Colonic mucosa (tissue), 4 donors: Measurements from ENCODE around the gene DHRS7C. TPM values are rescaled to one million over a fixed set of nuclear protein-coding genes. Genes with fewer than 3 reads are reported as not detected.
A peak's percentile ranks its signal among the peaks of the same experiment; 100 is the strongest.

Experiments used
- DNase-seq: peaks from one replicate; pipeline ENCODE4 v3.0.0-alpha.2; 2020
- H3K27ac ChIP-seq: fragments of 200-600 bp; one replicate; pipeline ENCODE4 v1.8.0; 2021
- H3K27me3 ChIP-seq: fragments of 200-600 bp; one replicate; pipeline ENCODE4 v1.8.0; 2021
- H3K36me3 ChIP-seq: fragments of 200-600 bp; one replicate; pipeline ENCODE4 v1.8.0; 2021
- H3K4me1 ChIP-seq: fragments of 200-600 bp; one replicate; pipeline ENCODE4 v1.8.0; 2021; ENCODE audit warnings: mild to moderate bottlenecking
- H3K4me3 ChIP-seq: fragments of 200-600 bp; one replicate; pipeline ENCODE4 v1.8.0; 2021
- H3K9ac ChIP-seq, 2 donors: one replicate each; pipeline ENCODE4 v1.7.0; 2013; ENCODE audit warnings: control low read depth in 2 of 2, low read depth in 2 of 2, low read length in 2 of 2
- H3K9me3 ChIP-seq: fragments of 200-600 bp; one replicate; pipeline ENCODE4 v1.8.0; 2021
- CTCF ChIP-seq: fragments of 200-600 bp; IDR thresholded peaks from one replicate; pipeline ENCODE4 v1.8.0; 2022; ENCODE audit warnings: antibody characterized with exemption, mild to moderate bottlenecking
- intact Hi-C: fragments of 100-400 bp; cut with DNase I; formaldehyde crosslinking; loops from one replicate; pipeline ENCODE4 v1.14.1; 2022
- total RNA-seq, 2 donors: library from RNA; stranded (reverse); fragmentation: NEBNext Ultra II Directional in 1 of 2; extraction: Animal tissue kit (Norgen Biotek cat#: 25700) in 1 of 2; gene quantifications; one replicate each; pipeline ENCODE4 v1.2.1, GENCODE V29; 2021
- donor health status: healthy.
- donor health status: DM: no; HTN: no; CAD: no.
- donor health status: DM: no; HTN: no; CAD: no.

The DHRS7C gene
- under 1 TPM in 1 of 2 donors, not detected in 1; 0.40 TPM for total RNA-seq

- Histone ChIP-seq H3K9me3 (no peaks in the 10 kb centered on the region), H3K27ac (no peak within 1 kb of the TSS), H3K36me3 (no peaks in the 10 kb centered on the region), H3K27me3 (no peaks in the 10 kb centered on the region), H3K4me1 (no peaks in the 10 kb centered on the region), H3K9ac (no peak within 1 kb of the TSS), H3K4me3 (no peak within 1 kb of the TSS)
- no peak for DNase-seq
- intact Hi-C loops: no loop called here
- TF ChIP-seq CTCF: no peak
These were observed at the start of gene DHRS7C for GRCh38 chr17:9790889-9791876. Gene DHRS7C (minus strand): TSS chr17:9791592. CDS start chr17:9791284, 308 bp downstream.

DNA sequence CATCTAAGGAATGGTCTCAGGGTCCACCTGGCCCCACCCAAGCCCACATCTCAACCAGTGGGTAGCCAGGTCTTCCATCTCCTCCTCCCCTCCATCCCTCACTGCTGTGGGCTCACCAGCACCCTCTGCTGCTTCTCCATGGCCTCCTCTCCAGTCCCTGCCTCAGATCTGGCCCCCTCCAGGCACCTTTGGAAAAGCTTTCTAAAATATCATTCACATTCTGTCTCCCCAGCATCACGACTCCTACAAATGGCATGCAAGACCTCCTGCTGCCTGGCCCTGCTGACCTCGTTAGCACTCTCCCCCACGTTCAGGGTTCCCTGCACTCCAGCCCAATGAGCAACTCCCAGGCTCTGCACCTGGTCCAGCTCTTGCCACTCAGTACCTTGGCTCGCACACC, 48.0 kb upstream of the DHRS7C start:
- H3K4me3 ChIP-seq: no peak overlapping the region
- TF ChIP-seq CTCF: no peak
- no peak overlapping the region for H3K27ac ChIP-seq
- no peak overlapping the region for H3K9ac ChIP-seq
- H3K4me1 ChIP-seq: no peaks in the 10 kb centered on the region
- intact Hi-C loops: no loop called here
- DNase-seq: no peak
- H3K9me3 ChIP-seq: no peaks in the 10 kb centered on the region
- no peaks in the 10 kb centered on the region for H3K27me3 ChIP-seq
- no peaks in the 10 kb centered on the region for H3K36me3 ChIP-seq

DNA sequence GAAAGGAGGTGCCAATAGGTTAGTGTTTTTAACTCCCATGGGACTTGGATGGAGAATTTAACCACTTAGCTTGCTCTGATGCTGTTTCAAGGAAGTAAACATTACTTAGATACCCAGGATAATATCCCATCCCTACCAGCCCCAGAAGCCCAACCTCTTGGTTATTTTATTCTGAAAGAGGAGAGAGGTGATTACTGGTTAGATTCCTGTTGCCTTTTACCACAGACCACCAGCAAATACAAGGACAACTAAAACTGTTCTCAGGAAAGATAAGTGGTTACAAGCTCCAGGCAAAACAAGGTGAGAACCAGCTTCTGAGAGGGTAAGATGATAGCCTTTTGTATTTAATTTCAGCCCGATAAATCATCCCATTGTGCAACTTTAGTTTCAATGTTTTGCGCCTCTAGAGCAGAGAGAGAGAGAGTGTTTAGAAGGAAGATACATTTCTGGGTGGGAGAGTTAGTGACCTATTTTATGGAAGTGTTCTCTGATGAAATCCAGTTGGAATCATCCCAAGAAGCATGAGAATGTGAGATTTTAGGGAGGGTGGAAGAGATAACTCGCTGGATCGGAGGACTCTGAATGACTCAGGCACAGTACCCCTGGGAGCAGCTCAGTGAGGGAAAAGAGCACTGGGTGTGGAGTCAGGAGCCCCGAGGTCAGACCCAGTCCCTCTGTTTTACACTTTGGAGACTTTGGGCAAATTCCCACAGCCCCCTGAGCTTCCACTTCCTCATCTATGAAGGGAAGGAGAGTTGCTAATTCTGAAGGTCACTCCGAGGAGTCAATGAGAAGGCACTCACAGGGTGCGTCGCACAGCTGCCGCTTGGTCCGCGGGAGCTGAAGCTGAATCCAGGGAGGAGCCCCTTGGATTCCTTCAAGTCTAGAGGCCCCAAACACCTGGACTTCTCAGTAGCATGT, 46.4 kb upstream of the DHRS7C start:
- Histone ChIP-seq H3K36me3 (no peaks in the 10 kb centered on the region), H3K4me3 (no peak overlapping the region), H3K9me3 (no peaks in the 10 kb centered on the region), H3K9ac (peak overlapping the region in 1 of 2 donors; percentile 3), H3K4me1 (no peaks in the 10 kb centered on the region), H3K27me3 (no peaks in the 10 kb centered on the region), H3K27ac (peak overlapping the region; percentile 6)
- TF ChIP-seq CTCF: no peak
- DNase-seq: no peak
- intact Hi-C loops: no loop called here

DNA sequence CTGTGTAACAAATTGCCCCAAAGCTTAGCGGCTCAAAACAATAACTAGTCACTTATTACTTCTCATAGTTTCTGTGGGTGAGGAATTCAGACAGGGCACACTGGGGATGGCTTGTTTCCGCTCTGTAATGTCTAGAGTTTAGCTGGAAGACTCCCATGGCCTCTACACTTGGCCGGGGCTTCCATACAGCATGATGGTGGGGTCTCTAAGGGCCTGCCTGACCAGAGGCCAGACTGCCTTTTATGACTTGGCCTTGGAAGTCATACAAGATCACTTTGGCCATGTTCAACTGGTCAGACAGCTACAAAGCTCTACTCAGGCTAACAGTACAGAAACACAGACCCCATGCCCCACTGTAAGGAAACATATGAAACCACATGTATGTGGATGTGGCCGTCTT, 42.5 kb upstream of the DHRS7C start:
- intact Hi-C loops: no loop called here
- no peak overlapping the region for H3K27ac ChIP-seq
- no peaks in the 10 kb centered on the region for H3K9me3 ChIP-seq
- TF ChIP-seq CTCF: no peak
- no peaks in the 10 kb centered on the region for H3K4me1 ChIP-seq
- no peak overlapping the region for H3K9ac ChIP-seq
- no peaks in the 10 kb centered on the region for H3K27me3 ChIP-seq
- no peaks in the 10 kb centered on the region for H3K36me3 ChIP-seq
- no peak for DNase-seq
- no peak overlapping the region for H3K4me3 ChIP-seq

DNA sequence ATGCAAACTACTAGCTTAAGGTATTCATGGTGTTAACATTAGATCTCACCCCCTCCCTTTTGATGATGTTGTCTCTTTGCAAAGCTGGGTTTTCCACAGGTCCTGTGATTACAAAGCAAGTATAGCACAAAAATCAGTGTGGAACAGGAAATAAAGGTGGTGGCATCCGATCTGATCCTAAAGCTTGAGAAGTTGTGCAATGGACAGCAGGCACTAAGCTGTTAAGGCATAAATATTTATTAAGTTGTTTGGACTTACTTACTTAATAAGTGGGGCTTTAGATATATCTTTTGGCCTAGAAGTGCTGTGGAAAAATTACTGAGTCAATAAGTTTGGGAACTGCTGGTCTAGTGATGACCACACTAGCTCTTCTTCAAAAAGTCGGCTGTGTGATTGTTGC, 39.3 kb upstream of the DHRS7C start:
- H3K4me3 ChIP-seq: no peak overlapping the region
- H3K27ac ChIP-seq: no peak overlapping the region
- no peak for TF ChIP-seq CTCF
- no peaks in the 10 kb centered on the region for H3K36me3 ChIP-seq
- H3K4me1 ChIP-seq: no peaks in the 10 kb centered on the region
- H3K9ac ChIP-seq: no peak overlapping the region
- no peaks in the 10 kb centered on the region for H3K9me3 ChIP-seq
- intact Hi-C loops: no loop called here
- H3K27me3 ChIP-seq: no peaks in the 10 kb centered on the region
- DNase-seq: no peak
